ES-I3 (cell line): Measurements from ENCODE around the gene FITM1.
"Not testable (repeated sequence)": the region's sequence is repeated elsewhere in the genome, so short reads cannot be mapped to it uniquely, and the experiment has no call there.

Source experiments
- H3K36me3 ChIP-seq: 2 replicates; pipeline ENCODE4 v1.6.1; 2013; ENCODE audit warnings: mild to moderate bottlenecking, low read length, control low read depth, moderate library complexity; ENCODE audit not compliant: insufficient read depth
- H3K4me1 ChIP-seq: 2 replicates; pipeline ENCODE4 v1.6.1; 2013; ENCODE audit warnings: mild to moderate bottlenecking, control low read depth, low read length; ENCODE audit not compliant: insufficient read depth
- H3K9ac ChIP-seq: 2 replicates; pipeline ENCODE4 v1.6.1; 2013; ENCODE audit warnings: low read depth, mild to moderate bottlenecking, low read length, moderate library complexity
- H3K9me3 ChIP-seq: 2 replicates; pipeline ENCODE4 v1.6.1; 2013; ENCODE audit warnings: mild to moderate bottlenecking, low read length, moderate library complexity; ENCODE audit not compliant: control insufficient read depth, insufficient read depth

FITM1 gene

GRCh38 chr14:24105609-24106239, 24.7 kb upstream of the FITM1 start:
- not testable (repeated sequence) for H3K9ac ChIP-seq, H3K4me1 ChIP-seq, H3K9me3 ChIP-seq
- peaks cover 24% of the 10 kb centered on the region for H3K36me3 ChIP-seq

- 0 out of 2 replicates have a peak, but pooled peaks cover 2% of the 10 kb centered on the region for H3K4me1 ChIP-seq
Measured at GRCh38 chr14:24106672-24107271, 23.7 kb upstream of the FITM1 start.

DNA sequence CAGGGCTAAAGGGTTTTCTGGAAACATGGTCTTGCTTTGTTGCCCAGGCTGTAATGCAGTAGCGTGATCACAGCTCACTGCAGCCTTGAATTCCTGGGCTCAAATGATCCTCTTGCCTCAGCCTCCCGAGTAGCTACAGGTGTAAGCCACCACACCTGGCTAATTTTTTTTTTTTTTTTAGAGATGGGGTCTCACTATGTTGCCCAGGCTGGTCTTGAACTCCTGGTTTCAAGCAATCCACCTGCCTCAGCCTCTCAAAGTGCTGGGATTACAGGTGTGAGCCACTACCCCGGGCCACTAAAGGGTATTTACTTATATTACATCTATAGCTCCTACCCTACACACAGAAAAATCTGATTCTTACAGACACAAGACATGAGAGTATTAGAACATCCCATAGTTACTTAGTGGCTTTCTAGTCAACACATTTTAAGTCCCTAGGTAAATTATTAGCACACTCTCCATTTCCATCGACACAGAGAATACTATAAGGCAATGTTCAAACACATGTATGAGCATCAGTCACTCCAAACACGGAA, 22.1 kb upstream of the FITM1 start:
- 0 out of 2 replicates have a peak, but pooled peaks cover 2% of the 10 kb centered on the region for H3K4me1 ChIP-seq
- peaks cover 4% of the 10 kb centered on the region for H3K9me3 ChIP-seq
- H3K36me3 ChIP-seq: peaks cover 10% of the 10 kb centered on the region
- H3K9ac ChIP-seq: no peak overlapping the region

More at GRCh38 chr14:24106672-24107271, 23.7 kb upstream of the FITM1 start:
- Histone ChIP-seq H3K36me3 (peaks cover 24% of the 10 kb centered on the region), H3K9me3 (peaks cover 4% of the 10 kb centered on the region), H3K9ac (no peak overlapping the region)

DNA sequence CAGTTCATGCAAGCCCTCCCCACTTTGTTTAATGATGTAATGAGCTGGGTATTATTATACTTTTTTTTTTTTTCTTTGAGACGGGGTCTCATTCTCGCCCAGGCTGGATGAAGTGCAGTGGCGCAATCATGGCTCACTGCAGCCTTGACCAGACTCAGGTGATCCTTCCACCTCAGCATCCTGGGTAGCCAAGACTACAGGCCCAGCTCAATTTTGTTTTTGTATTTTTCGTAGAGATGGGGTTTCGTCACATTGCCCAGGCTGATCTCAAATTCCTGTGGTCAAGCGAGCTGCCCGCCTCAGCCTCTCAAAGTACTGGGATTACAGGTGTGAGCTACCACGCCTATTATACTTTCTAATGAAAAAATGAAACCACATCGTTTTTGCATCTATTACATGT, 20.4 kb upstream of the FITM1 start:
- Histone ChIP-seq H3K4me1 (0 out of 2 replicates have a peak, but pooled peaks cover 2% of the 10 kb centered on the region), H3K9ac (no peak overlapping the region)

DNA sequence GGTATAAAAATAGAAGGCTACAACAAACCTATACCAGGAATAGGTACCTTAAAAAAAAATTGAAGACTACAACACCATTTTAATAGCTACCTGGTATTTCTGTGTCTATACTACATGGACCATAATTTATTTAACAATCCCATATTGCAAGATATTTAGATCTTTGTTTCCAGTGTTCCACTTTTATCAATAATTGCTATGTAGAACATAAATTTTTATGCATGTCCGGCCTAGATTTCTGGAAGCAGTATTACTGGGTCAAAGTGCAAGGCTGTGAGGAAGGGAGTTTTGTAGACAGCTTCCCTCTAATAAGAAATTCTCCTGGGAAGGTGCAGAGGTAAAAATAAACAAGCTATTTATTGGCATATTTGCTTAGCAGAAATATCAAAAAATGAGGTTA, 19.9 kb upstream of the FITM1 start:
- H3K9me3 ChIP-seq: peaks cover under 1% of the 10 kb centered on the region; the same call in 1 of the 2 replicates
- no peaks in the 10 kb centered on the region for H3K36me3 ChIP-seq
- H3K9ac ChIP-seq: no peak overlapping the region
- H3K4me1 ChIP-seq: 0 out of 2 replicates have a peak, but pooled peaks cover 2% of the 10 kb centered on the region

More for the DNA sequence above, 20.4 kb upstream of the FITM1 start:
- H3K9me3 ChIP-seq: peaks cover 4% of the 10 kb centered on the region; the same call in 1 of the 2 replicates
- H3K36me3 ChIP-seq: peaks cover under 1% of the 10 kb centered on the region; the same call in 1 of the 2 replicates

- 0 out of 2 replicates have a peak, but pooled peaks cover 2% of the 10 kb centered on the region for H3K4me1 ChIP-seq
- no peaks in the 10 kb centered on the region for H3K9me3 ChIP-seq
- peak overlapping the region; percentile 81 for H3K9ac ChIP-seq
- peaks cover 3% of the 10 kb centered on the region for H3K36me3 ChIP-seq
Measured at GRCh38 chr14:24113379-24113800, 17.1 kb upstream of the FITM1 start.

DNA sequence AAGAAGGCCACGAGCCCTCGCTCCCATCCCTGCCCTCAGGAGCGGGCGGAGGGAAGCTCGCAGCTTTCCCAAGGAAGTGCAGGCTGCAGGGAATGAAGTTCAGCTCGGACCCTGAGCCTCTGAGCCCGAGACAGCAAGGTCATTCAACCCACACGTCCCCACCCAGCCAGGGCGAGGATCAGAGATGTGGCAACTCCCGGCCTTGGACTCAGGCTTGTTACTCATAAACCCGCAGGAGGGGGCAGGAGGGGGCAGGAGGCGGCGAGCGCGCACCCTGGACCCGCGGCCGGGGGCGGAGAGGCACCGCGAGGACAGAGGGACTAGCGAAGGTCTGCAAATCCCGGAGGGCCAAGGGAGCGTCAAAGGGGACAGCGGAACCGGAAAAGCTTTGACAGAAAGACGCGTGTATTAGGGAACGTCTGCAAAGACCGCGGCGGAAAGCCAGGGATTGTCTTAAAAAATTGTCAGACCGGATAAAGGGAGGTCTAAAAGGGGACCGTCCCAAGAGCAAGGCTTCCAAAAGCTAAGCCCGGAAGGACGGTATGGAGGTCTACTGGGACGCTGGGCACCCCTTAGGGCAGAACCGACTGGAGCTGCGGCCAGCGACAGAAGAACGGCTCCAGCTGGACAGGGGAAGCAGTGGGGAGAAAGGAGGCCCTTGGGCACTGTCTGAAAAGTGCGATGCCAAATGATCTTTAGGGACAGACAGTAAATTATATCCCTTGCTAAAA, 16.5 kb upstream of the FITM1 start:
- peak overlapping the region; percentile 81 for H3K9ac ChIP-seq
- no peaks in the 10 kb centered on the region for H3K9me3 ChIP-seq
- 0 out of 2 replicates have a peak, but pooled peaks cover 1% of the 10 kb centered on the region for H3K4me1 ChIP-seq
- peaks cover 9% of the 10 kb centered on the region for H3K36me3 ChIP-seq

GRCh38 chr14:24114532-24115421, 15.7 kb upstream of the FITM1 start, which contains the start of the genes DCAF11 and NRL:
DCAF11 (plus strand) TSS chr14:24114777; CDS start chr14:24115595, 818 bp downstream.
NRL (minus strand) TSS chr14:24114949; CDS start chr14:24082848, 32,101 bp downstream.
- no peaks in the 10 kb centered on the region for H3K4me1 ChIP-seq
- H3K9me3 ChIP-seq: no peaks in the 10 kb centered on the region
- peak within 1 kb of the TSS; percentile 81 for H3K9ac ChIP-seq
- H3K36me3 ChIP-seq: peaks cover 14% of the 10 kb centered on the region

GRCh38 chr14:24115422-24116127, 14.9 kb upstream of the FITM1 start:
- Histone ChIP-seq H3K36me3 (peaks cover 14% of the 10 kb centered on the region), H3K4me1 (no peaks in the 10 kb centered on the region), H3K9me3 (no peaks in the 10 kb centered on the region), H3K9ac (peak overlapping the region; percentile 81)

DNA sequence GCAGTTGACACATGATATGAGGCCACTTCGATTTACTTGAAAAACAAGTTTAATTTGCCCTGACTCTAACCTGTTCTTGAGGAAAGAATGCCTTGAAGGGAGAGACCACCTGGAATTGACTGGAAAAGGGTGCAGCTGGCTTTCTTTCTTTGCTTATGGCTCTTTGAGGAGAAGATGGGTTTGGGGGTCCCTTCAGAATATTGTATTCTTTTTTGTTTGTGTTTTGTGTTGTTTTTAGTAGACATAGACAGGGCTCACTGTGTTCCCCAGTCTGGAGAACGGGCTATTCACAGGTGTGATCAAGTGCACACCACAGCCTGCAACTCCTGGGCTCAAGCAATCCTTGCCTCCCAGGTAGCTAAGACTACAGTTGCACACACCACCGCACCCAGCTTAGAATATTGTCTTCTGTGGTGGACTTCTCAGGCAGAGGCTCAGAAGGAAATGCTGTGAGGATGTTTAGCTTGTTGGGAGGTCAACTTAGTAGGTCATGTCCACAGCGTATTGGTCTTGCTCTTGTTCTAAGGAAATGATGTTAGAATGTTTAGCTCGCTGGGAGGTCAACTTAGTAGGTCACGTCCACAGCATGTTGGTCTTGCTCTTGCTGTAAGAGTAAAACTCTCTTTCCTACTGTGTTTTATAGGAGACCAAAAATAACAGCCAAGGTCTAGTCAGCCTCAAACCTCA, 14.2 kb upstream of the FITM1 start:
- no peaks in the 10 kb centered on the region for H3K9me3 ChIP-seq
- peak overlapping the region; percentile 81; the same call in 1 of the 2 replicates for H3K9ac ChIP-seq
- no peaks in the 10 kb centered on the region for H3K4me1 ChIP-seq
- peaks cover 14% of the 10 kb centered on the region for H3K36me3 ChIP-seq

GRCh38 chr14:24117179-24117578, 13.3 kb upstream of the FITM1 start:
- no peaks in the 10 kb centered on the region for H3K4me1 ChIP-seq
- H3K36me3 ChIP-seq: peaks cover 14% of the 10 kb centered on the region
- no peak overlapping the region for H3K9ac ChIP-seq
- no peaks in the 10 kb centered on the region for H3K9me3 ChIP-seq

DNA sequence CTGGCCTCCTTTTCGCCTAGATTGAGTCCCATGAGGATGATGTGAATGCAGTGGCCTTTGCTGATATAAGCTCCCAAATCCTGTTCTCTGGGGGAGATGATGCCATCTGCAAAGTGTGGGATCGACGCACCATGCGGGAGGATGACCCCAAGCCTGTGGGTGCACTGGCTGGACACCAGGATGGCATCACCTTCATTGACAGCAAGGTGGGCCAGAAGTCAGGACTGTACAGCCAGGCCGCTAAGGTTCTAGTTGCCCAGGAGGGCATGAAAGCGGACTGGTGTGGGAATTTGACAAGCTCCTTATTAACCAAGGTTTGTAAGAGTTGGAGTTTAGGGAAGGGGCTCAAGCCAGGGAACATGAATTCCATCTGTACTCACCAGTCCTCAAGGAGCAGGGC, 10.8 kb upstream of the FITM1 start:
- H3K4me1 ChIP-seq: no peaks in the 10 kb centered on the region
- H3K9ac ChIP-seq: no peak overlapping the region
- H3K9me3 ChIP-seq: no peaks in the 10 kb centered on the region
- peaks cover 14% of the 10 kb centered on the region for H3K36me3 ChIP-seq
